ENCODE data around the gene CSF3.

CSF3 gene

GRCh38 chr17:40015005-40015997 lies at the start of gene CSF3:
Gene CSF3, plus strand, starts transcription at chr17:40015440. Its CDS starts 35 bp downstream, at chr17:40015475.
- no peaks in the 10 kb centered on the region for H3K27me3 ChIP-seq (ENCODE audit: insufficient read depth, low read depth)
- H3K79me2 ChIP-seq (ENCODE audit: insufficient read depth, low read depth), result no peaks in the 10 kb centered on the region
- H4K20me1 ChIP-seq (ENCODE audit: insufficient read depth), result no peaks in the 10 kb centered on the region
- no peak within 1 kb of the TSS for H3K4me2 ChIP-seq
- TF ChIP-seq CTCF (conservative IDR thresholded peaks at IDR 0.05; ENCODE audit: low read depth, low read length), result no peak
- peaks cover 4% of the 10 kb centered on the region for H3K4me1 ChIP-seq (ENCODE audit: low read depth, poor library complexity, severe bottlenecking)
- H3K9ac ChIP-seq, result no peak within 1 kb of the TSS
- no peak within 1 kb of the TSS for H2AFZ ChIP-seq (ENCODE audit: low read depth)
- no peaks in the 10 kb centered on the region for H3K36me3 ChIP-seq (ENCODE audit: insufficient read depth)
- no peak within 1 kb of the TSS for H3K4me3 ChIP-seq (IDR thresholded peaks at IDR 0.05; ENCODE audit: insufficient read depth, low read depth, low read length)
- H3K27ac ChIP-seq, result no peak within 1 kb of the TSS

GRCh38 chr17:39966771-39967170 lies 48.5 kb upstream of the CSF3 start:
- Histone ChIP-seq H3K4me1 (ENCODE audit: low read depth, poor library complexity, severe bottlenecking) (no peaks in the 10 kb centered on the region), H3K4me3 (IDR thresholded peaks at IDR 0.05; ENCODE audit: insufficient read depth, low read depth, low read length) (no peak overlapping the region), H3K27me3 (ENCODE audit: insufficient read depth, low read depth) (peaks cover 7% of the 10 kb centered on the region; the same call in 1 of the 2 replicates), H3K27ac (no peak overlapping the region), H4K20me1 (ENCODE audit: insufficient read depth) (no peaks in the 10 kb centered on the region), H2AFZ (ENCODE audit: low read depth) (no peak overlapping the region), H3K79me2 (ENCODE audit: insufficient read depth, low read depth) (no peaks in the 10 kb centered on the region), H3K9ac (no peak overlapping the region), H3K4me2 (no peak overlapping the region), H3K36me3 (ENCODE audit: insufficient read depth) (no peaks in the 10 kb centered on the region)
- TF ChIP-seq CTCF (conservative IDR thresholded peaks at IDR 0.05; ENCODE audit: low read depth, low read length), result no peak

GRCh38 chr17:39968761-39969160 lies 46.5 kb upstream of the CSF3 start:
- Histone ChIP-seq H3K27ac (no peak overlapping the region), H3K27me3 (ENCODE audit: insufficient read depth, low read depth) (peaks cover 7% of the 10 kb centered on the region; the same call in 1 of the 2 replicates), H3K36me3 (ENCODE audit: insufficient read depth) (no peaks in the 10 kb centered on the region), H2AFZ (ENCODE audit: low read depth) (no peak overlapping the region), H3K4me1 (ENCODE audit: low read depth, poor library complexity, severe bottlenecking) (no peaks in the 10 kb centered on the region), H3K9ac (no peak overlapping the region), H3K4me2 (no peak overlapping the region), H3K79me2 (ENCODE audit: insufficient read depth, low read depth) (no peaks in the 10 kb centered on the region), H4K20me1 (ENCODE audit: insufficient read depth) (no peaks in the 10 kb centered on the region), H3K4me3 (IDR thresholded peaks at IDR 0.05; ENCODE audit: insufficient read depth, low read depth, low read length) (no peak overlapping the region)
- no peak for TF ChIP-seq CTCF (conservative IDR thresholded peaks at IDR 0.05; ENCODE audit: low read depth, low read length)

- no peak overlapping the region for H3K27ac ChIP-seq
- no peak overlapping the region for H3K9ac ChIP-seq
- TF ChIP-seq CTCF (conservative IDR thresholded peaks at IDR 0.05; ENCODE audit: low read depth, low read length), result no peak
- no peaks in the 10 kb centered on the region for H3K4me1 ChIP-seq (ENCODE audit: low read depth, poor library complexity, severe bottlenecking)
- no peaks in the 10 kb centered on the region for H3K36me3 ChIP-seq (ENCODE audit: insufficient read depth)
- H3K4me3 ChIP-seq (IDR thresholded peaks at IDR 0.05; ENCODE audit: insufficient read depth, low read depth, low read length), result no peak overlapping the region
- no peaks in the 10 kb centered on the region for H3K79me2 ChIP-seq (ENCODE audit: insufficient read depth, low read depth)
- peaks cover 7% of the 10 kb centered on the region; the same call in 1 of the 2 replicates for H3K27me3 ChIP-seq (ENCODE audit: insufficient read depth, low read depth)
- no peak overlapping the region for H3K4me2 ChIP-seq
- no peaks in the 10 kb centered on the region for H4K20me1 ChIP-seq (ENCODE audit: insufficient read depth)
- H2AFZ ChIP-seq (ENCODE audit: low read depth), result no peak overlapping the region
These were observed 45.9 kb upstream of the CSF3 start for GRCh38 chr17:39969375-39969774.

Measured in KMS-11 (cell line).